Measurements from ENCODE around the gene RTL5. TPM values are rescaled to one million over a fixed set of nuclear protein-coding genes. Genes with fewer than 3 reads are reported as not detected.

Gene RTL5
- polyA plus RNA-seq, 1 donor from 2014 or later, result 10.5 TPM

DNA sequence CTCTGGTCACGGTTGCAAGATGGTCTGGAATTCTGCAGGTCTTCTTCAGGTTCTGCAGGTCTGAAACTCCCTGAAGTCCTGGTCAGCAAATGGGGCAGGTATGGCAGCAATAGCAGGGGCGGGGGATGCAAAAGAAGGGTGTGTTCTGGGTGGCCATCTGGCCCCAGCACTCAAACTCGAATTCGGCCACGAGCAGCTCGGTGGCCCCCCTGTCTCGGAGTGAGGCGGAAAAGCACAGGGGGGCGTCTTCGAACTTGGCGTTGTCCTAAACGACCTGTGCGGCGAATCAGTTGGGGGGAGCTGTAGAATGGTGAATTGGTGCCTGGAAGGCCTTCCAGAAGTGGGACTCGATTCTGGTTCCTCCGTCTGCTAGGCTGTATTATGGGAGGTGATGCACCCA, 2.1 kb downstream of the RTL5 start:
- Histone ChIP-seq H3K27me3 (ENCODE audit: insufficient read depth, low read depth, low read length) (no peaks in the 10 kb centered on the region), H3K27ac (ENCODE audit: low read length) (no peak overlapping the region), H3K4me2 (ENCODE audit: low read length) (no peak overlapping the region), H3F3A (ENCODE audit: insufficient read depth, low read length, poor library complexity, severe bottlenecking) (no peaks in the 10 kb centered on the region), H3K79me2 (replicated peaks; ENCODE audit: insufficient read depth, low read length) (no peaks in the 10 kb centered on the region), H3K9me3 (ENCODE audit: low read length) (no peaks in the 10 kb centered on the region), H4K20me1 (ENCODE audit: insufficient read depth) (no peaks in the 10 kb centered on the region), H3K9ac (ENCODE audit: low read length) (no peak overlapping the region), H3K9me2 (ENCODE audit: insufficient read depth, low read length) (no peaks in the 10 kb centered on the region), H3K36me3 (ENCODE audit: insufficient read depth, low read length) (no peaks in the 10 kb centered on the region), H2AFZ (ENCODE audit: low read depth, low read length) (no peak overlapping the region), H3K4me3 (ENCODE audit: low read length) (no peak overlapping the region)
- TF ChIP-seq POLR2AphosphoS5 (IDR thresholded peaks at IDR 0.05) (no peak), RAD21 (conservative IDR thresholded peaks at IDR 0.05) (no peak), TAF1 (IDR thresholded peaks at IDR 0.05; ENCODE audit: low read depth) (no peak), EZH2 (IDR thresholded peaks at IDR 0.05; ENCODE audit: borderline replicate concordance, insufficient read depth, low read length, poor library complexity, severe bottlenecking) (no peak), MXI1 (conservative IDR thresholded peaks at IDR 0.05; ENCODE audit: poor library complexity, severe bottlenecking) (no peak), SMC3 (conservative IDR thresholded peaks at IDR 0.05; ENCODE audit: poor library complexity) (no peak), EP300 (conservative IDR thresholded peaks at IDR 0.05; ENCODE audit: poor library complexity, severe bottlenecking) (no peak), CTCF (IDR thresholded peaks at IDR 0.05; ENCODE audit: poor library complexity, severe bottlenecking) (no peak), REST (IDR thresholded peaks at IDR 0.05; ENCODE audit: borderline replicate concordance) (no peak)

GRCh38 chrX:72128881-72129280, 2.8 kb downstream of the RTL5 start:
- H3K9me2 ChIP-seq (ENCODE audit: insufficient read depth, low read length), result no peaks in the 10 kb centered on the region
- H3F3A ChIP-seq (ENCODE audit: insufficient read depth, low read length, poor library complexity, severe bottlenecking), result no peaks in the 10 kb centered on the region
- H2AFZ ChIP-seq (ENCODE audit: low read depth, low read length), result no peak overlapping the region
- no peaks in the 10 kb centered on the region for H3K27me3 ChIP-seq (ENCODE audit: insufficient read depth, low read depth, low read length)
- no peak overlapping the region for H3K9ac ChIP-seq (ENCODE audit: low read length)
- H3K9me3 ChIP-seq (ENCODE audit: low read length), result no peaks in the 10 kb centered on the region
- H3K79me2 ChIP-seq (replicated peaks; ENCODE audit: insufficient read depth, low read length), result no peaks in the 10 kb centered on the region
- H3K4me2 ChIP-seq (ENCODE audit: low read length), result no peak overlapping the region
- no peaks in the 10 kb centered on the region for H4K20me1 ChIP-seq (ENCODE audit: insufficient read depth)
- H3K27ac ChIP-seq (ENCODE audit: low read length), result no peak overlapping the region
- no peaks in the 10 kb centered on the region for H3K36me3 ChIP-seq (ENCODE audit: insufficient read depth, low read length)
- H3K4me3 ChIP-seq (ENCODE audit: low read length), result peak overlapping the region; percentile 49
- TF ChIP-seq MXI1 (conservative IDR thresholded peaks at IDR 0.05; ENCODE audit: poor library complexity, severe bottlenecking), result no peak
- peak; percentile 10 for TF ChIP-seq CTCF (IDR thresholded peaks at IDR 0.05; ENCODE audit: poor library complexity, severe bottlenecking)
